ENCODE results near the gene PSORS1C2.

PSORS1C2 gene

DNA sequence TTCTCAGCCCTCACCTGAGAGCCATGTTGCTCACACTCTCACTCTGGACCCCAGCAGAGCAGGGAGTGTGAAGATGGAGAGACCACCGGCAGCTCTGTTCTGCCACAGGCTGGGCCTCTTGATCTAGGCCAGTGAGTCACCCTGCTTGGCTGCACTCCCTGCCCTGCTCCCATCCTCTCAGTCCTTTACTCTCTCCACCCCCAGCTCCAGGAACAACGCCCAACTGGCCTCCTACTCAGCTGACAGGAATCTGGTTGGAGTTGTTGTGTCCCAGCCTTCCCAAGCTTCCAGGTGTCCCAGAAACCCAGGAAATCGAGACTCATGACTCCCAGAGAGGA lies 24.4 kb downstream of the PSORS1C2 start, which contains the start of gene PSORS1C1:
Gene PSORS1C1 (plus strand): TSS at position 260 of the 338 bp plus-strand sequence. CDS start 14,833 bp downstream, outside the sequence.
- TF ChIP-seq, protein P1, sequence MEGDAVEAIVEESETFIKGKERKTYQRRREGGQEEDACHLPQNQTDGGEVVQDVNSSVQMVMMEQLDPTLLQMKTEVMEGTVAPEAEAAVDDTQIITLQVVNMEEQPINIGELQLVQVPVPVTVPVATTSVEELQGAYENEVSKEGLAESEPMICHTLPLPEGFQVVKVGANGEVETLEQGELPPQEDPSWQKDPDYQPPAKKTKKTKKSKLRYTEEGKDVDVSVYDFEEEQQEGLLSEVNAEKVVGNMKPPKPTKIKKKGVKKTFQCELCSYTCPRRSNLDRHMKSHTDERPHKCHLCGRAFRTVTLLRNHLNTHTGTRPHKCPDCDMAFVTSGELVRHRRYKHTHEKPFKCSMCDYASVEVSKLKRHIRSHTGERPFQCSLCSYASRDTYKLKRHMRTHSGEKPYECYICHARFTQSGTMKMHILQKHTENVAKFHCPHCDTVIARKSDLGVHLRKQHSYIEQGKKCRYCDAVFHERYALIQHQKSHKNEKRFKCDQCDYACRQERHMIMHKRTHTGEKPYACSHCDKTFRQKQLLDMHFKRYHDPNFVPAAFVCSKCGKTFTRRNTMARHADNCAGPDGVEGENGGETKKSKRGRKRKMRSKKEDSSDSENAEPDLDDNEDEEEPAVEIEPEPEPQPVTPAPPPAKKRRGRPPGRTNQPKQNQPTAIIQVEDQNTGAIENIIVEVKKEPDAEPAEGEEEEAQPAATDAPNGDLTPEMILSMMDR (conservative IDR thresholded peaks at IDR 0.05): no peak
- H3K27ac ChIP-seq: no peak within 1 kb of the TSS

DNA sequence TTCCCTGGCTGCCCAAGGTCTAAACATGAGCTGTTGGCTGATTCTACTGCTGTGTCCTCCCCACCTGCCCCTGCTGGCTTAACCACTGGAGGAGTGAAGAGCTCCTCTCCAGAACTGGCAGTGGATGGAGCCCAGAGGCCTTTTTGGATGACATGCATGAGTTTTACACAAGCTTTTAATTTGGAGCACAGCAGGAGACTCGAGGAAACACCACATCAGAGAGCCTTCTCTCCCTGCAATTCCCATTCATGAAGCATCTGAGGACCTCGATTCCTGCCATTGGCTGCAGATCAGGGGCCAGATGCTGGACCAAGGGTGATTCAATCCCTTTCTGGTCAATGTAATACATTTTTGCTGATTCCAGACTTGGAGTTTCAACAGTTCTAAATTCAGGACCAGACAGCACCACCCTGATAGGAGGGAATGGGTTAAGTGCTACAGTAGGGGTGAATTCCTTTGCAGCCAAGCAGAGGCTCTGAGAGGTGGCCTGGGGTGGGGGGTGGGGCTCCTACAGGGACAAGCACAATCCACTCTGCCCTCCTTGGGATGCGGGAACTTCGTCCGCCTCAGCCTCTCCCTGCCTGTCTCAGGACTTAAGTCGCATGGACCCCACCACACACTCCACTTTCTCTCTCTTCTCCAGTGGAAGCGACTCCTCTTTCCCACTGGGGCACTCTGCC lies 24.9 kb downstream of the PSORS1C2 start:
- no peak overlapping the region for H3K27ac ChIP-seq
- TF ChIP-seq, protein P1 (conservative IDR thresholded peaks at IDR 0.05): no peak

DNA sequence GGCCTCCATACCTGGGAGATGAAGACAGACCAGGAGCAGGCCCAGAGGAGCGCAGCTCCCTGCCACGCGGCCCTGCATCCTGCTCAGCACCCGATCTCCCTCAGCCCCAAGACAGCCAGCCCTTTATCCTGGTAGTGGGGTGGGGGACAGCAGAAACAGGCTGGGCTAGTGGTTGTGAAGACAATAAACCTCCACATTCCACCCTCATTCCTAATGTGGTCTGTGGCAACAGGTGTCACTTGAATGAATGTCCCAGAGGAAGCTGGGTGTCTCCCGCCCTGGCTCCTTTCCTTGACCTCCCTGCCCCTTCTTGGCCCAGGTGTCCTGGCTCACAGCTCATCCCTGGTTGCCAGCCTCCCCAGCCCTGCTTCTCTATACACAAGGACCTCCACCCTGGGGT lies 26.4 kb downstream of the PSORS1C2 start, which contains the start of gene C6orf15:
Gene C6orf15 (minus strand): TSS at position 98 of the 400 bp plus-strand sequence. CDS start 20 bp downstream, at position 78.
- no peak within 1 kb of the TSS for H3K27ac ChIP-seq
- TF ChIP-seq, protein P1 (conservative IDR thresholded peaks at IDR 0.05): no peak

DNA sequence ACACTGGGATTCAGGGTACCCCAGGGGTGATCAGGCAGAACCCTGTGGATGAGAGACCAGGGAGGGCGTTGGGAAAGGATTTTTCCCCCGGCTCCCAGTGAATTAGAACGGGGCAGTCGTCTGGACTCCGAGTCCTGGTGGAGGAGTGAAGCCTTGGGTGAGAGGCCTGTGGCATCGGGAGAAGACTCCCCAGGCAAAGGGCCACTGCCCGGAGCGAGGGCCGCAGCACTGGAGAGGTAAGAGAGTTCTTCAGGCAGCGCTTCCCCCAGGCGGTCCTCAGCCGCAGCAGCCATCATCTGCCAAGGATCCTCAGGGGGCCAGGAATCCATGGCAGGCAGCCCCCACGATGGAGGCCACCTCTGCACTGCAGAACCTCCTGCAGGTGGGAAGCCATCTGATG lies 27.2 kb downstream of the PSORS1C2 start:
- TF ChIP-seq, protein P1 (conservative IDR thresholded peaks at IDR 0.05): no peak
- H3K27ac ChIP-seq: no peak overlapping the region

DNA sequence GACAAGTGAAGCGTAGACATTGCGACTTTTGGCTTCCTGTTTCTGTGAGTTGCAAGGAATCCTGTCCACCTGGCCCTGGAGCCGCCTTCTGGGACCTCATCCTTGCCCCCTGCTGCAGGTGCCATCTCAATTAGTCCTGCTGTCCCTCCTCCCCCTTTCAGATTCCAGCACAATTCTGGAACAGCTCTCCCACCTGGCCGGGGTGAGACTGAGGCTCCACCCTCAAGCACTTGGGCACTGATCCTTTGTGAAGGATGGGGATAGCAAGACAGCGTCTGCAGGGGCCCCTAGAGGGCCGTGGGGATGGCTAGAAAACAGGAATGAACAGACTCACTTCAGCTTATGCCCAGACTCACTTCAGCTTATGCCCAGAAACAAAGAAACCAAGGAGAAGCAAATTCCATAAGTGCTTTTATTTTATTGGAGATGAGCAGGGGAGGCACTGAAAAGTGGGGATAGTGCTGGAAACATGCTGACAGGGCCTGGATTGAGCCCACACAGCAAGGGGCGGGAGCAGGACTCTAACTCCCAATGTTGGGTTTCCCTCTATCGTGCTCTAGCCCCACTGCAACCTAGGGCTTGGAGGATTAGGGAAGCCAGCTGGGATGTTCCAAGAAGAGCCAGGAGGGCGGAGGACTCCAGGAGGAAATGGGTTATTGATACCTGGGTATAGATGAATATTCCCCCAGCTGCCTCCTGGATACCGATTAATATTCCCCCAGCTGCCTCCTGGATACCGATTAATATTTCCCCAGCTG lies 27.9 kb downstream of the PSORS1C2 start:
- TF ChIP-seq, protein P1 (conservative IDR thresholded peaks at IDR 0.05): no peak
- H3K27ac ChIP-seq: no peak overlapping the region

DNA sequence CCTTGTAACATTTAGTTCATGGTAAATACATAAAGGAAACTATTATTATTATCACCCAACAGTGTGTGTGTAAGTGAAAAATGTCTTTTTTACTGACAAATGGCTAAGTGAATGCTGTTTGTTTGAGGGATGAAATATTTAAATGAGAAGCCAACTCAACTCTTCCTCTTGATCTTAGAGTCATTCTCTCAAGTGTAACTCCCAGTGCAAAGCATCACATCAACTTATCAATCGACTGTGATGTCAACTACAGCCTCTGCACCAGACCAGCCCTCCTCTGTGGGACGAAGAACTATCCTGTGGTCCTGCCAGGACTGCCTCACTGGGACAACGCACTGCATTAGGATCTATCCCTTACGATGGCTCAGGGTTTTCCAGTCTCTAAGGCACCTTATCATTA lies 31.8 kb downstream of the PSORS1C2 start:
- H3K27ac ChIP-seq: no peak overlapping the region
- TF ChIP-seq, protein P1 (conservative IDR thresholded peaks at IDR 0.05): no peak

DNA sequence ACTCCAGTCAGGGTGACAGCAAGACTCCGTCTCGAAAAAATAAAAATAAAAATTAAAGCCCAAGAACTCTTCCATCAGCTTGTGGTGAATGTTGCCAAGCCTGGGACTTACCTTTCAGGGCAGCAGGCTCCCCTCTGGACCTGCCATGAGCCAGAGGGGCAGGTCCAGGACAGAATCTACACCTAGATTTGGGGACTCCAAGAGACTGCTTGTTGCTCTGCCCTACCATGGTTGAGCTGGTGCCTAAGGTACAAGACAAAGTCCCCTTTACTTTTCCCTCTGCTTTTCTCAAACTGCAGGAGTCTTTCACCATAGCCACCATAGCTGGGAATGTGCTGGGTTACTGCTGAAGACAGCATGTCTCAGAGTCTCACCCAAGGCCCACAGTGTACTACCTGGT lies 35.7 kb downstream of the PSORS1C2 start:
- TF ChIP-seq, protein P1 (conservative IDR thresholded peaks at IDR 0.05): no peak
- no peak overlapping the region for H3K27ac ChIP-seq

Measured in VCaP (cell line).